Gastroesophageal sphincter (tissue), 3 donors: ENCODE data around the gene KDM4F.

Experiments
- CTCF ChIP-seq, 4 experiments: fragments of 200-600 bp in 2 of 4; fragments of 450-650 bp in 2 of 4; sonication (generic) in 1 of 4; IDR thresholded peaks; one replicate each; pipeline ENCODE4 v1.5.1; 2017 to 2019; ENCODE audit warnings: antibody characterized with exemption in 4 of 4, mild to moderate bottlenecking in 2 of 4, moderate library complexity in 2 of 4
- POLR2A ChIP-seq, 2 donors: fragments of 450-650 bp; IDR thresholded peaks; one replicate each; pipeline ENCODE4 v1.6.1; 2017; ENCODE audit warnings: antibody characterized with exemption in 2 of 2, mild to moderate bottlenecking in 2 of 2, moderate library complexity in 1 of 2
- POLR2AphosphoS5 ChIP-seq: sonication (generic); formaldehyde crosslinking; IDR thresholded peaks from one replicate; pipeline ENCODE4 v1.6.1; 2017; ENCODE audit warnings: antibody characterized with exemption

GRCh38 chr11:95093548-95093947, 44.3 kb downstream of the KDM4F start:
- TF ChIP-seq CTCF (IDR thresholded peaks at IDR 0.05) (no peak), POLR2A (IDR thresholded peaks at IDR 0.05) (no peak), POLR2AphosphoS5 (no peak)
